GM23338 (cell line): Measurements from ENCODE around the gene FAM222A. TPM values are rescaled to one million over a fixed set of nuclear protein-coding genes. Genes with fewer than 3 reads are reported as not detected.

Experiments
- ATAC-seq: fragments of 200-7000 bp; cut with Tn5 transposase; 3 replicates; pipeline ENCODE4 v1.9.1; 2020
- DNase-seq: peaks from one replicate; pipeline ENCODE4 v3.0.0-alpha.2; 2015; ENCODE audit warnings: low spot score
- H2AFZ ChIP-seq: fragments of 200-600 bp; sonication (generic); 2 replicates; pipeline ENCODE4 v1.8.0; 2016; ENCODE audit warnings: antibody characterized with exemption, mild to moderate bottlenecking, moderate library complexity
- H3F3A ChIP-seq: fragments of 200-600 bp; sonication (generic); replicated peaks from 2 replicates; pipeline ENCODE4 v1.8.0; 2017; ENCODE audit warnings: antibody characterized with exemption, mixed run types, low read depth
- H3K27ac ChIP-seq: fragments of 200-600 bp; sonication (generic); 2 replicates; pipeline ENCODE4 v1.6.1; 2016; ENCODE audit warnings: low read depth
- H3K27me3 ChIP-seq: fragments of 200-600 bp; sonication (generic); 2 replicates; pipeline ENCODE4 v1.8.0; 2016; ENCODE audit warnings: mild to moderate bottlenecking, mixed run types, moderate library complexity; ENCODE audit not compliant: insufficient read depth
- H3K36me3 ChIP-seq: fragments of 200-600 bp; sonication (generic); 2 replicates; pipeline ENCODE4 v1.8.0; 2016; ENCODE audit warnings: mild to moderate bottlenecking; ENCODE audit not compliant: insufficient read depth
- H3K4me1 ChIP-seq: fragments of 200-600 bp; sonication (generic); 2 replicates; pipeline ENCODE4 v1.8.0; 2016; ENCODE audit warnings: mild to moderate bottlenecking, moderate library complexity; ENCODE audit not compliant: insufficient read depth
- H3K4me2 ChIP-seq: fragments of 200-600 bp; sonication (generic); 2 replicates; pipeline ENCODE4 v1.7.1; 2017; ENCODE audit warnings: mixed run types
- H3K4me3 ChIP-seq: fragments of 200-600 bp; sonication (generic); 2 replicates; pipeline ENCODE4 v1.6.1; 2016; ENCODE audit warnings: mixed run types
- H3K79me2 ChIP-seq: fragments of 200-600 bp; sonication (generic); replicated peaks from 2 replicates; pipeline ENCODE4 v1.8.0; 2017; ENCODE audit warnings: mild to moderate bottlenecking; ENCODE audit not compliant: insufficient read depth
- H3K9me2 ChIP-seq: fragments of 200-600 bp; sonication (generic); 2 replicates; pipeline ENCODE4 v1.8.0; 2017; ENCODE audit not compliant: insufficient read depth
- H4K20me1 ChIP-seq: fragments of 200-600 bp; sonication (generic); replicated peaks from 2 replicates; pipeline ENCODE4 v1.8.0; 2017; ENCODE audit warnings: mild to moderate bottlenecking; ENCODE audit not compliant: insufficient read depth
- H3K27ac Mint-ChIP-seq: 2 replicates; pipeline ENCODE4 v1.8.0; 2020; ENCODE audit warnings: inconsistent platforms, mild to moderate bottlenecking, moderate library complexity, mixed read lengths
- H3K27me3 Mint-ChIP-seq: 3 replicates; pipeline ENCODE4 v1.8.0; 2022; ENCODE audit warnings: low read depth, mild to moderate bottlenecking, moderate library complexity, mixed read lengths, inconsistent platforms; ENCODE audit not compliant: insufficient read depth, poor library complexity
- H3K36me3 Mint-ChIP-seq: 3 replicates; pipeline ENCODE4 v1.8.0; 2021; ENCODE audit warnings: low read depth, mild to moderate bottlenecking, inconsistent platforms, moderate library complexity, mixed read lengths
- H3K4me1 Mint-ChIP-seq: 3 replicates; pipeline ENCODE4 v1.8.0; 2020; ENCODE audit warnings: mild to moderate bottlenecking, inconsistent platforms, mixed read lengths
- H3K4me3 Mint-ChIP-seq: 3 replicates; pipeline ENCODE4 v1.8.0; 2021; ENCODE audit warnings: moderate library complexity, mild to moderate bottlenecking, inconsistent platforms, mixed read lengths
- H3K9me3 Mint-ChIP-seq: 3 replicates; pipeline ENCODE4 v1.8.0; 2020; ENCODE audit warnings: moderate library complexity, mild to moderate bottlenecking, inconsistent platforms, mixed read lengths
- CREB1 ChIP-seq: fragments of 250-450 bp; sonication (Bioruptor Pico); IDR thresholded peaks from 2 replicates; pipeline ENCODE4 v1.5.0; 2020; ENCODE audit warnings: low read depth, mild to moderate bottlenecking, moderate library complexity
- CTCF ChIP-seq, 2 experiments: fragments of 200-600 bp in 1 of 2; sonication (generic) in 1 of 2; conservative IDR thresholded peaks; 2 replicates each; pipeline versions ENCODE4 v1.5.1 to v1.6.1; 2016 to 2017; ENCODE audit warnings: antibody characterized with exemption in 2 of 2, low read depth in 2 of 2, mild to moderate bottlenecking in 2 of 2, moderate library complexity in 1 of 2
- ETS1 ChIP-seq: IDR thresholded peaks from 2 replicates; pipeline ENCODE4 v1.6.1; 2016; ENCODE audit warnings: antibody characterized with exemption
- EZH2 ChIP-seq: fragments of 200-600 bp; sonication (generic); IDR thresholded peaks from one replicate; pipeline ENCODE4 v1.8.0; 2017; ENCODE audit warnings: antibody characterized with exemption, mild to moderate bottlenecking, low read depth; ENCODE audit not compliant: unreplicated experiment
- EZH2phosphoT487 ChIP-seq: fragments of 200-600 bp; sonication (generic); IDR thresholded peaks from one replicate; pipeline ENCODE4 v1.8.1; 2018; ENCODE audit warnings: antibody characterized with exemption; ENCODE audit not compliant: unreplicated experiment
- JUNB ChIP-seq: IDR thresholded peaks from one replicate; pipeline ENCODE4 v1.6.1; 2016; ENCODE audit warnings: antibody characterized with exemption; ENCODE audit not compliant: unreplicated experiment
- NANOG ChIP-seq: IDR thresholded peaks from 2 replicates; pipeline ENCODE4 v1.6.1; 2016; ENCODE audit warnings: antibody characterized with exemption, borderline replicate concordance
- POLR2AphosphoS5 ChIP-seq: IDR thresholded peaks from 2 replicates; pipeline ENCODE4 v1.6.1; 2016; ENCODE audit warnings: antibody characterized with exemption, low read depth
- REST ChIP-seq: IDR thresholded peaks from one replicate; pipeline ENCODE4 v1.6.1; 2018; ENCODE audit warnings: antibody characterized with exemption; ENCODE audit not compliant: unreplicated experiment
- STAT1 ChIP-seq: IDR thresholded peaks from one replicate; pipeline ENCODE4 v1.6.1; 2016; ENCODE audit warnings: antibody characterized with exemption; ENCODE audit not compliant: unreplicated experiment
- ZNF114 ChIP-seq: fragments of 250-450 bp; sonication (Bioruptor Pico); IDR thresholded peaks from 2 replicates; pipeline ENCODE4 v1.5.0; 2020; ENCODE audit warnings: mild to moderate bottlenecking, moderate library complexity
- ZNF331 ChIP-seq: fragments of 250-450 bp; sonication (Bioruptor Pico); IDR thresholded peaks from 2 replicates; pipeline ENCODE4 v1.5.0; 2020; ENCODE audit warnings: low read depth, mild to moderate bottlenecking, moderate library complexity
- ZNF462 ChIP-seq: fragments of 250-450 bp; sonication (Bioruptor Pico); IDR thresholded peaks from 2 replicates; pipeline ENCODE4 v1.5.0; 2020; ENCODE audit warnings: mild to moderate bottlenecking, moderate library complexity
- polyA plus RNA-seq: library from polyadenylated mRNA; unstranded; fragments of >200 nt; fragmentation: Nextera tagmentation; extraction: Ambion mirVana; gene quantifications from 2 replicates; pipeline ENCODE4 v1.2.1, GENCODE V29; 2016
- total RNA-seq: library from RNA; depleted of rRNA; stranded (reverse); fragments of >200 nt; shearing (Covaris generic); gene quantifications from 2 replicates; pipeline ENCODE4 v1.2.3, GENCODE V29; 2014

The FAM222A gene
- total and polyA plus RNA-seq, 2 experiments from 2014 or later: 0.78 to 2.1 TPM

GRCh38 chr12:109783965-109784244 lies 70.3 kb downstream of the FAM222A start:
- no peak for DNase-seq
- Histone ChIP-seq H3K36me3 (no peaks in the 10 kb centered on the region), H3K27me3 (no peaks in the 10 kb centered on the region), H3K4me2 (no peak overlapping the region), H3K79me2 (no peaks in the 10 kb centered on the region), H3K27ac (no peak overlapping the region), H3F3A (no peaks in the 10 kb centered on the region), H2AFZ (no peak overlapping the region), H3K9me2 (no peaks in the 10 kb centered on the region), H4K20me1 (no peaks in the 10 kb centered on the region), H3K4me3 (no peak overlapping the region), H3K4me1 (no peaks in the 10 kb centered on the region)
- no peak for ATAC-seq
- Mint-ChIP-seq H3K9me3 (peaks cover 12% of the 10 kb centered on the region), H3K27ac (no peak overlapping the region), H3K4me1 (no peaks in the 10 kb centered on the region), H3K27me3 (peaks cover 18% of the 10 kb centered on the region), H3K36me3 (no peaks in the 10 kb centered on the region), H3K4me3 (no peak overlapping the region)
- TF ChIP-seq STAT1 (no peak), EZH2phosphoT487 (no peak), CREB1 (CRISPR knock-in tag) (no peak), ETS1 (no peak), ZNF462 (no peak), REST (no peak), NANOG (no peak), ZNF114 (CRISPR knock-in tag) (no peak), JUNB (no peak), EZH2 (no peak), POLR2AphosphoS5 (no peak), ZNF331 (CRISPR knock-in tag) (no peak), CTCF (conservative IDR thresholded peaks at IDR 0.05; ENCODE audit: low read depth in 2 of 2) (no peak)
